Suprapubic skin (tissue), 3 donors: ENCODE measurements around the gene PRKCE.

Experiments
- EP300 ChIP-seq: sonication (generic); formaldehyde crosslinking; IDR thresholded peaks from one replicate; pipeline ENCODE4 v1.6.1; 2017; ENCODE audit warnings: antibody characterized with exemption
- POLR2A ChIP-seq, 2 donors: fragments of 450-650 bp; IDR thresholded peaks; one replicate each; pipeline ENCODE4 v1.6.1; 2017; ENCODE audit warnings: antibody characterized with exemption in 2 of 2, mild to moderate bottlenecking in 2 of 2, moderate library complexity in 2 of 2
- TF ChIP-seq, protein P1 (sequence below), 2 donors: fragments of 200-600 bp in 1 of 2; fragments of 450-650 bp in 1 of 2; sonication (generic) in 1 of 2; IDR thresholded peaks; one replicate each; pipeline ENCODE4 v1.5.1; 2016 to 2019; ENCODE audit warnings: antibody characterized with exemption in 2 of 2, mild to moderate bottlenecking in 1 of 2, moderate library complexity in 1 of 2

DNA sequence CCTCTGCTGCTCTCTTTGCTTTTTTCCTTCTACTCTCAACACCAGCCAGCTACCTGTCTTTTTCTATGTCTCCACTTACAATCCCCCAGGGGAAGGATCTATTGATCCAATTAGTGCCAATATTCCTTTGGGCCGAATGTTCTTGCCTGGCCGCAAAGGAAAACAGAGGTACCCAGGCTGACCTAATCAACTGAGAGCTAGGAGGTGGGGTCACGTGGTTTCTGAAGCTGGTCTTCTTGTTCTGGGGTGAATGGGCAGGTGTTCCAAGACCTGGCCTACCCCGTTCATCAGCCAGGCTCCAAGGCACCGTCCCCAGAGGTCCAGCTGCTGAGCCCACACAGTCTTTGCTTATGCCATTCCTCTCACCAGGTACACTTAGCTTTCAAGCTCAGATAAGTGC, 580.2 kb downstream of the PRKCE start:
- TF ChIP-seq, protein P1, sequence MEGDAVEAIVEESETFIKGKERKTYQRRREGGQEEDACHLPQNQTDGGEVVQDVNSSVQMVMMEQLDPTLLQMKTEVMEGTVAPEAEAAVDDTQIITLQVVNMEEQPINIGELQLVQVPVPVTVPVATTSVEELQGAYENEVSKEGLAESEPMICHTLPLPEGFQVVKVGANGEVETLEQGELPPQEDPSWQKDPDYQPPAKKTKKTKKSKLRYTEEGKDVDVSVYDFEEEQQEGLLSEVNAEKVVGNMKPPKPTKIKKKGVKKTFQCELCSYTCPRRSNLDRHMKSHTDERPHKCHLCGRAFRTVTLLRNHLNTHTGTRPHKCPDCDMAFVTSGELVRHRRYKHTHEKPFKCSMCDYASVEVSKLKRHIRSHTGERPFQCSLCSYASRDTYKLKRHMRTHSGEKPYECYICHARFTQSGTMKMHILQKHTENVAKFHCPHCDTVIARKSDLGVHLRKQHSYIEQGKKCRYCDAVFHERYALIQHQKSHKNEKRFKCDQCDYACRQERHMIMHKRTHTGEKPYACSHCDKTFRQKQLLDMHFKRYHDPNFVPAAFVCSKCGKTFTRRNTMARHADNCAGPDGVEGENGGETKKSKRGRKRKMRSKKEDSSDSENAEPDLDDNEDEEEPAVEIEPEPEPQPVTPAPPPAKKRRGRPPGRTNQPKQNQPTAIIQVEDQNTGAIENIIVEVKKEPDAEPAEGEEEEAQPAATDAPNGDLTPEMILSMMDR (IDR thresholded peaks at IDR 0.05): no peak
- TF ChIP-seq POLR2A (IDR thresholded peaks at IDR 0.05): no peak
- TF ChIP-seq EP300: no peak
